ENCODE measurements around the gene RPS3.

Gene RPS3

GRCh38 chr11:75351791-75352587 lies 47.3 kb upstream of the RPS3 start (continued):
- TF ChIP-seq ZNF202 (tag by site-specific recombination; IDR thresholded peaks at IDR 0.05; ENCODE audit: borderline replicate concordance) (no peak), ZNF596 (tag by site-specific recombination; IDR thresholded peaks at IDR 0.05) (no peak), ZNF518A (tag by site-specific recombination; conservative IDR thresholded peaks at IDR 0.05; ENCODE audit: low read depth) (no peak), ZNF132 (tag by site-specific recombination; IDR thresholded peaks at IDR 0.05; ENCODE audit: borderline replicate concordance) (no peak), ZNF629 (tag by site-specific recombination; IDR thresholded peaks at IDR 0.05) (no peak), ZNF138 (tag by site-specific recombination; IDR thresholded peaks at IDR 0.05; ENCODE audit: borderline replicate concordance) (no peak), SP3 (tag by site-specific recombination; IDR thresholded peaks at IDR 0.05) (peak; percentile 27), ZBTB7A (tag by site-specific recombination; IDR thresholded peaks at IDR 0.05; ENCODE audit: low read depth) (no peak), ZBTB8A (tag by site-specific recombination; IDR thresholded peaks at IDR 0.05) (0 out of 2 replicates have a peak, but pooled peaks have one; percentile 30), BCL6B (tag by site-specific recombination; IDR thresholded peaks at IDR 0.05) (no peak), ATF2 (tag by site-specific recombination; IDR thresholded peaks at IDR 0.05; ENCODE audit: low read depth) (no peak), ZNF785 (tag by site-specific recombination; IDR thresholded peaks at IDR 0.05) (peak; percentile 86; the same call in 1 of the 2 replicates), KLF10 (tag by site-specific recombination; IDR thresholded peaks at IDR 0.05) (no peak), GLI4 (tag by site-specific recombination; IDR thresholded peaks at IDR 0.05) (peak; percentile 80; the same call in 1 of the 2 replicates), ZNF830 (tag by site-specific recombination; IDR thresholded peaks at IDR 0.05; ENCODE audit: low read depth) (no peak), ZNF280D (tag by site-specific recombination; IDR thresholded peaks at IDR 0.05) (no peak), ZBTB48 (tag by site-specific recombination; IDR thresholded peaks at IDR 0.05) (peak; percentile 75), RBAK (tag by site-specific recombination; IDR thresholded peaks at IDR 0.05) (no peak), SCRT2 (tag by site-specific recombination; IDR thresholded peaks at IDR 0.05) (no peak), ZEB2 (tag by site-specific recombination; IDR thresholded peaks at IDR 0.05) (0 out of 2 replicates have a peak, but pooled peaks have one; percentile 41), KLF7 (tag by site-specific recombination; IDR thresholded peaks at IDR 0.05; ENCODE audit: borderline replicate concordance) (peak; percentile 51; the same call in 1 of the 2 replicates), ZNF133 (tag by site-specific recombination; IDR thresholded peaks at IDR 0.05) (no peak), ZNF514 (tag by site-specific recombination; IDR thresholded peaks at IDR 0.05) (no peak), MEIS1 (CRISPR knock-in tag; IDR thresholded peaks at IDR 0.05; ENCODE audit: borderline replicate concordance) (no peak)
- TF ChIP-seq, protein P1, sequence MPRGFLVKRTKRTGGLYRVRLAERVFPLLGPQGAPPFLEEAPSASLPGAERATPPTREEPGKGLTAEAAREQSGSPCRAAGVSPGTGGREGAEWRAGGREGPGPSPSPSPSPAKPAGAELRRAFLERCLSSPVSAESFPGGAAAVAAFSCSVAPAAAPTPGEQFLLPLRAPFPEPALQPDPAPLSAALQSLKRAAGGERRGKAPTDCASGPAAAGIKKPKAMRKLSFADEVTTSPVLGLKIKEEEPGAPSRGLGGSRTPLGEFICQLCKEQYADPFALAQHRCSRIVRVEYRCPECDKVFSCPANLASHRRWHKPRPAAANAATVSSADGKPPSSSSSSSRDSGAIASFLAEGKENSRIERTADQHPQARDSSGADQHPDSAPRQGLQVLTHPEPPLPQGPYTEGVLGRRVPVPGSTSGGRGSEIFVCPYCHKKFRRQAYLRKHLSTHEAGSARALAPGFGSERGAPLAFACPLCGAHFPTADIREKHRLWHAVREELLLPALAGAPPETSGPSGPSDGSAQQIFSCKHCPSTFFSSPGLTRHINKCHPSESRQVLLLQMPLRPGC (tag by site-specific recombination; IDR thresholded peaks at IDR 0.05): peak; percentile 38; the same call in 1 of the 2 replicates
- TF ChIP-seq, protein P2, sequence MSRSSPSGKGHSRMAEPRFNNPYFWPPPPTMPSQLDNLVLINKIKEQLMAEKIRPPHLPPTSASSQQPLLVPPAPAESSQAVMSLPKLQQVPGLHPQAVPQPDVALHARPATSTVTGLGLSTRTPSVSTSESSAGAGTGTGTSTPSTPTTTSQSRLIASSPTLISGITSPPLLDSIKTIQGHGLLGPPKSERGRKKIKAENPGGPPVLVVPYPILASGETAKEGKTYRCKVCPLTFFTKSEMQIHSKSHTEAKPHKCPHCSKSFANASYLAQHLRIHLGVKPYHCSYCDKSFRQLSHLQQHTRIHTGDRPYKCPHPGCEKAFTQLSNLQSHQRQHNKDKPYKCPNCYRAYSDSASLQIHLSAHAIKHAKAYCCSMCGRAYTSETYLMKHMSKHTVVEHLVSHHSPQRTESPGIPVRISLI (tag by site-specific recombination; IDR thresholded peaks at IDR 0.05): no peak

Data from HEK293 (cell line).